GM18526 (cell line): ENCODE measurements around the gene SH2D3A.

Experiments
- POLR2A ChIP-seq: IDR thresholded peaks from 3 replicates; pipeline ENCODE4 v1.6.1; 2011; ENCODE audit not compliant: insufficient read length; ENCODE audit errors: extremely low read depth

Gene SH2D3A

DNA sequence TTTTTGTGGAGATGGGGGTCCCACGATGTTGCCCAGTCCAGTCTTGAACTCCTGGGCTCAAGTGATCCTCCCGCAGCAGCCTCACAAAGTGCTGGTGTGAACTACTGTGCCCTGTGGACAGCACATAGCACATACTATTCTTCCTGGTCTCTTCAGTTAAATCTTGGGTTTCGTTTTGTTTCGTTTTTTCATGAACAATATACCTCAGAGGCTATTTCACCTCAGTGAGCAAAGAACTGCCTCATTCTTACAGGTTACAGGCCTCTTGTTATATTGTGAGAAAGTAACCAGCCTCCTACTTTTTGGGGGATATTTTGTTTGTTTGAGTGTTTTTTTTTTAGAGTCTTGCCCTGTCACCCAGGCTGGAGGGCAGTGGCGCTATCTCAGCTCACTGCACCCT is 45.5 kb downstream of the SH2D3A start:
- no peak for TF ChIP-seq POLR2A

- TF ChIP-seq POLR2A: no peak
Observed at GRCh38 chr19:6721138-6721474, 46.1 kb downstream of the SH2D3A start.

GRCh38 chr19:6720369-6721137 is 46.7 kb downstream of the SH2D3A start, which contains the start of gene C3:
Gene C3, minus strand, starts transcription at chr19:6720650. Its CDS starts 61 bp downstream, at chr19:6720589.
- no peak for TF ChIP-seq POLR2A

- TF ChIP-seq POLR2A: no peak
Observed at GRCh38 chr19:6719992-6720368, 47.3 kb downstream of the SH2D3A start.

- TF ChIP-seq POLR2A: no peak
Observed at GRCh38 chr19:6719540-6719861, 47.7 kb downstream of the SH2D3A start.

DNA sequence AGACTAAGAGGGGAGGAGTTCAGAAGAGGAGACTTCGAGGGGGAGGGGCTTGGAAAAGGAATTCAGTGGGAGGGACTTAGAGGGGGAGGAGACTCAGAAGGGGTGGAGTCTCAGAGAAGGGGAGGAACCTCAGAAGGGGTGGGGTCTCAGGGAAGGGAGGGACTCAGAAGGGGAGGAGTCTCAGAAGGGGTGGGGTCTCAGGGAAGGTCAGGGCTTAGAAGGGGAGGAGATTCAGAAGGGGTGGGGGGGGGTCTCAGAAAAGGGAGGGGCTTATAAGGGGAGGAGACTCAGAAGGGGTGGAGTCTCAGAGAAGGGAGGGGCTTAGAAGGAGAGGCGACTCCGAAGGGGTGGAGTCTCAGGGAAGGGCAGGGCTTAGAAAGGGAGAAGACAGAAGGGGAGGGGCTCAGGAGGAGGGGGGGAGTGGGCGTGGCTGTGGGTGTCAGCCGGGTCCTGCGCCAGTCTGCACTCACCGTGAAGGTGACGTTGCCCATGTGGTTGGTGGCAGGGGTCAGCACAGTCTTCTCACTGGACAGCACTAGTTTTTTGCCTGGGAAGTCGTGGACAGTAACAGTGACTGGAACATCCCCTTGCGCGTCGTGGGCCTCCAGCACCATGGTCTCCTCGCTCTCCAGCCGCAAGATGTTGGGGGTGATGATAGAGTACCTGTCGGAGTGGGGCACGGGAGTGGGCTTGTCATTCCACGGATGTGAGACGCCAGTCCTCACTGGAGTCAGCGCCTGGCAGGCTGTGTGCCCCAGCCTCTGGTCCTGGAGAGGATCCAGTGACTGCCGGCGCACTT is 48.3 kb downstream of the SH2D3A start:
- TF ChIP-seq POLR2A: no peak

DNA sequence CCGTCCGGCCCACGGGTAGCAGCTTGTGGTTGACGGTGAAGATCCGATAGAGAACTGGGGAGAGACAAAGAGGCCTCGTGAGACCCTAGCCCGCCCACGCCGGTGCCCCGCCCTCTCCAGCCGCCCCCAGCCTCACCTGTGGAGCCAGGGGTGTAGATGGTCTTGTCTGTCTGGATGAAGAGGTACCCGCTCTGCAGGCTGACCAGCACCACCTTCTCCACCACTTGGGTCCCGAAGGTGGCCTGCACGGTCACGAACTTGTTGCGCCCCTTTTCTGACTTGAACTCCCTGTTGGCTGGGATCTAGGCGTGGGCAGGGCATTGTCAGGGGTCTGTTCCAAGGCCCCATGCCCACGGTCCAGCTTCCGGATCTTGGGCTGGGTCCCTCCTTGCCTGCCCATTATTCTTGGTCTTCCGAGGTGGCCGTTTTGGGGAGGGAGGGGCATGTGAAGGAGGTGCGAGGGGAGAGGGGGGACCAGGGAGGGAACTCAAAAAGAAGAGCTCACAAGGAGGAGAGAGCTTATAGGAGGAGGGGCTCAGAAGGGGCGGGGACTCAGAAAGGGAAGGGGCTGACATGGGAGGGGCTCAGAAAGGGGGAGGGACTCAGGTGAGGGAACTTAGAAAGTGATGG is 49.0 kb downstream of the SH2D3A start:
- no peak for TF ChIP-seq POLR2A

DNA sequence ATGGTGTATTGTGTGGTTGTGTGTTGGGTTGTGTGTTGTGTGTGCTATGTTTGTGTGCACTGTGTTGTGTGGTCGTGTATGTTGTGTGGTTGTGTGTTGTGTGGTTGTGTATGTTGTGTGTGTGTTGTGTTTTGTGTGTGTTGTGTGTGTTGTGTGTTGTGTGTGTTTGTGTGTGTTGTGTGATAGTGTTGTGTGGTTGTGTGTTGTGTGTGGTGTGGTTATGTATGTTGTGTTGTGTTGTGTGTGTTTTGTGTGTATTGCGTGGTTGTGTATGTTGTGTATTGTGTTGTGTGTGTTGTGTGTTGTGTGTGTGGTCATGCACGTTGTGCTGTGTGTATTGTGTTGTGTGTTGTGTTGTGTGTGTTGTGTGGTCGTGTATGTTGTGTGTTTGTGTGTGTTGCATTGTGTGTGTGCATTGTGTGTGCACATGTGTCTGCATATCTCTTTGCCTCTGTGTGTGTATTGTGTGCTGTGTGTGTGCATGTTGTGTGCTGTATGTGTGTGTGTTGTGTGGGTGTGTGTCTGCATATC is 49.7 kb downstream of the SH2D3A start:
- TF ChIP-seq POLR2A: no peak

DNA sequence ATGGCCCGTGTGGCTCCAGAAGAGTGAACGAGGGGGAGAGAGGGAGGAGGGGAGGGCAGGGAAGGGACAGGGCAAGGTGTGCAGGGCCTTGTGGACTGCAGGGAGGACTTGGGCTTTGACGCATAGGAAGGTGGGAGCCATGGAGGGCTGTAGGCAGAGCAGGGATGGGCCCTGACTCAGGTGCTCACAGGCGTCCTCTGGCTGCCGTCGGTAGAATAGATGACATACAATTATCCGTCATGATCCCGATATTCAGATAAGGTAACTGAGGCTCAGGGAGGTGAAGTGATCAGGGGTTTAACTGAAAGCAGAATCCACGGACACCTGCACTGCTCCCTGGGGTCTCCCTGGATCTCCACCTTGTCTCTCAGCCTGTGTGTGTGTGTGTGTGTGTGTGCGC is 50.2 kb downstream of the SH2D3A start:
- no peak for TF ChIP-seq POLR2A

GRCh38 chr19:6716610-6716970 is 50.6 kb downstream of the SH2D3A start:
- no peak for TF ChIP-seq POLR2A

- TF ChIP-seq POLR2A: no peak
Observed at GRCh38 chr19:6714749-6715555, 52.3 kb downstream of the SH2D3A start.

DNA sequence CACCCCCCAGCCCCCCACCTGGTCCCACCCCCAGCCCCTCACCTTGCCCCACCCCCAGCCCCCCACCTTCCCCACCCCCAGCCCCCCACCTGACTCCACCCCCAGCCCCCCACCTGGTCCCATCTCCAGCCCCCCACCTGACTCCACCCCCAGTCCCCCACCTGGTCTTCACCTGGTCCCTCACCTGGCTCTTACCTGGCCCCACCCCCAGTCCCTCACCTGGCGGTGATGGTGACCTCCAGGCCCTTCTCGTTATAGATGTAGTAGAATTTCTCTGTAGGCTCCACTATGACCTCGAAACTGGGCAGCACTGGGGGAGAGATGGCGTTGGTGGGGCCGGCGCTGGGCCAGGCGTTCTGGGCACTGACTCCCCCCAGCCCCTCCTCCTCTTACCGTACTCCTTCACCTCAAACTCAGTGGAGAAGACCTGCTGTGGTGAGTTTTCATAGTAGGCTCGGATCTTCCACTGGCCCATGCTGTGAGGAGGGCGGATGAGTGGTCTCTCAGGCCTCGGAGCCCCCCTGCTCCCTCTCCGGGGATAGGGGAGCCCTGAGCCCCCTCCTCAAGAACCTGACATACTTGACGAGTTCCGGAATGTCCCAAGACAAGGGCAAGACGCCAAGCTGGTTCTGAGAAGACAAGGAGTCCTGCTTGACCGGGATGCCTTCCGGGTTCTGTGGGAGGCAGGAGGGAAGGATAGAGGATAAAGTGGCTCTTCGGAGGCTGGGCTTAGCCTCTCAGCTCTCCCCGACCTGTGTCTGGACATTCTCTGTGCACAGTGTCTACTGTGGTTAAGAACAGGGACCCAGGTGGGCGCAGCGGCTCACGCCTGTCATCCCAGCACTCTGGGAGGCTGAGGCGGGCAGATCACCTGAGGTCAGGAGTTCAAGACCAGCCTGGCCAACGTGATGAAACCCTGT is 53.2 kb downstream of the SH2D3A start:
- no peak for TF ChIP-seq POLR2A

- TF ChIP-seq POLR2A: no peak
Observed at GRCh38 chr19:6712692-6713670, 54.3 kb downstream of the SH2D3A start.

GRCh38 chr19:6712231-6712630 is 55.0 kb downstream of the SH2D3A start:
- no peak for TF ChIP-seq POLR2A
